Neural cell (in vitro differentiated cells): Measurements from ENCODE around the gene COPA. TPM values are rescaled to one million over a fixed set of nuclear protein-coding genes. Genes with fewer than 3 reads are reported as not detected.
A peak's percentile ranks its signal among the peaks of the same experiment; 100 is the strongest.

Experiments used
- H2AFZ ChIP-seq: fragments of 200-600, 300-800 bp; sonication (generic), shearing (Covaris generic); 2 replicates; pipeline ENCODE4 v1.6.0; 2014; ENCODE audit warnings: low read depth, mild to moderate bottlenecking, antibody characterized with exemption, low read length, moderate library complexity
- H3F3A ChIP-seq: fragments of 200-600 bp; shearing (Covaris generic); 2 replicates; pipeline ENCODE4 v1.6.1; 2016; ENCODE audit warnings: mild to moderate bottlenecking, moderate library complexity, mixed read lengths, antibody characterized with exemption, low read length; ENCODE audit not compliant: insufficient read depth, poor library complexity, severe bottlenecking
- H3K27ac ChIP-seq: fragments of 200-600, 300-800 bp; sonication (generic), shearing (Covaris generic); 2 replicates; pipeline ENCODE4 v1.5.1; 2014; ENCODE audit warnings: mild to moderate bottlenecking, low read length, moderate library complexity
- H3K27me3 ChIP-seq: fragments of 300-800, 200-600 bp; sonication (generic), shearing (Covaris generic); 2 replicates; pipeline ENCODE4 v1.6.0; 2014; ENCODE audit warnings: mild to moderate bottlenecking, low read depth, low read length, moderate library complexity; ENCODE audit not compliant: insufficient read depth
- H3K36me3 ChIP-seq: fragments of 300-800, 200-600 bp; sonication (generic), shearing (Covaris generic); 2 replicates; pipeline ENCODE4 v1.5.1; 2014; ENCODE audit warnings: mild to moderate bottlenecking, antibody characterized with exemption, low read length, moderate library complexity; ENCODE audit not compliant: insufficient read depth
- H3K4me2 ChIP-seq: fragments of 300-800, 200-600 bp; sonication (generic), shearing (Covaris generic); 2 replicates; pipeline ENCODE4 v1.6.0; 2014; ENCODE audit warnings: mild to moderate bottlenecking, low read length
- H3K4me3 ChIP-seq: fragments of 300-800, 200-600 bp; sonication (generic), shearing (Covaris generic); 2 replicates; pipeline ENCODE4 v1.5.1; 2014; ENCODE audit warnings: mild to moderate bottlenecking, low read length, moderate library complexity
- H3K79me2 ChIP-seq: fragments of 200-600 bp; shearing (Covaris generic); replicated peaks from 2 replicates; pipeline ENCODE4 v1.6.0; 2014; ENCODE audit warnings: mild to moderate bottlenecking, low read length, moderate library complexity; ENCODE audit not compliant: insufficient read depth
- H3K9ac ChIP-seq: fragments of 300-800, 200-600 bp; sonication (generic), shearing (Covaris generic); 2 replicates; pipeline ENCODE4 v1.6.1; 2016; ENCODE audit warnings: mild to moderate bottlenecking, low read length, mixed read lengths
- H3K9me2 ChIP-seq: fragments of 200-600 bp; shearing (Covaris generic); 2 replicates; pipeline ENCODE4 v1.6.1; 2016; ENCODE audit warnings: mild to moderate bottlenecking, low read length, mixed read lengths; ENCODE audit not compliant: insufficient read depth
- H3K9me3 ChIP-seq: fragments of 200-600, 300-800 bp; sonication (generic), shearing (Covaris generic); 2 replicates; pipeline ENCODE4 v1.6.1; 2016; ENCODE audit warnings: mild to moderate bottlenecking, mixed run types, low read length, moderate library complexity, mixed read lengths
- H4K20me1 ChIP-seq: fragments of 200-600 bp; shearing (Covaris generic); 2 replicates; pipeline ENCODE4 v1.6.1; 2016; ENCODE audit warnings: mild to moderate bottlenecking, mixed run types; ENCODE audit not compliant: insufficient read depth
- EP300 ChIP-seq: fragments of 450-650 bp; conservative IDR thresholded peaks from 2 replicates; pipeline ENCODE4 v1.6.1; 2014; ENCODE audit warnings: antibody characterized with exemption, mild to moderate bottlenecking, moderate library complexity; ENCODE audit not compliant: poor library complexity, severe bottlenecking
- EZH2 ChIP-seq: fragments of 200-600, 300-800 bp; shearing (Covaris generic), sonication (generic); IDR thresholded peaks from 2 replicates; pipeline ENCODE4 v1.6.1; 2014; ENCODE audit warnings: antibody characterized with exemption, low read length, borderline replicate concordance, mild to moderate bottlenecking; ENCODE audit not compliant: insufficient read depth, poor library complexity, severe bottlenecking
- MXI1 ChIP-seq: fragments of 450-650 bp; conservative IDR thresholded peaks from 2 replicates; pipeline ENCODE4 v1.6.1; 2014; ENCODE audit warnings: antibody characterized with exemption, mild to moderate bottlenecking; ENCODE audit not compliant: poor library complexity, severe bottlenecking
- POLR2AphosphoS5 ChIP-seq: IDR thresholded peaks from 2 replicates; pipeline ENCODE4 v1.6.1; 2012
- RAD21 ChIP-seq: fragments of 450-650 bp; conservative IDR thresholded peaks from 2 replicates; pipeline ENCODE4 v1.6.1; 2014; ENCODE audit warnings: antibody characterized with exemption, mild to moderate bottlenecking, moderate library complexity
- REST ChIP-seq: IDR thresholded peaks from 2 replicates; pipeline ENCODE4 v1.6.1; 2012; ENCODE audit warnings: borderline replicate concordance
- SMC3 ChIP-seq: fragments of 450-650 bp; conservative IDR thresholded peaks from 2 replicates; pipeline ENCODE4 v1.6.1; 2014; ENCODE audit warnings: antibody characterized with exemption, mild to moderate bottlenecking, moderate library complexity; ENCODE audit not compliant: poor library complexity
- TAF1 ChIP-seq: IDR thresholded peaks from 2 replicates; pipeline ENCODE4 v1.6.1; 2012; ENCODE audit warnings: low read depth
- polyA plus RNA-seq: library from polyadenylated mRNA; depleted of rRNA; stranded (reverse); fragments of >200 nt; gene quantifications from 2 replicates; pipeline ENCODE4 v1.2.3, GENCODE V29; 2014
- TF ChIP-seq, protein P1 (sequence below): fragments of 450-650 bp; IDR thresholded peaks from 2 replicates; pipeline ENCODE4 v1.5.1; 2014; ENCODE audit warnings: antibody characterized with exemption, mild to moderate bottlenecking, moderate library complexity; ENCODE audit not compliant: poor library complexity, severe bottlenecking

Gene COPA
- polyA plus RNA-seq, 1 donor from 2014 or later: 75.0 TPM

DNA sequence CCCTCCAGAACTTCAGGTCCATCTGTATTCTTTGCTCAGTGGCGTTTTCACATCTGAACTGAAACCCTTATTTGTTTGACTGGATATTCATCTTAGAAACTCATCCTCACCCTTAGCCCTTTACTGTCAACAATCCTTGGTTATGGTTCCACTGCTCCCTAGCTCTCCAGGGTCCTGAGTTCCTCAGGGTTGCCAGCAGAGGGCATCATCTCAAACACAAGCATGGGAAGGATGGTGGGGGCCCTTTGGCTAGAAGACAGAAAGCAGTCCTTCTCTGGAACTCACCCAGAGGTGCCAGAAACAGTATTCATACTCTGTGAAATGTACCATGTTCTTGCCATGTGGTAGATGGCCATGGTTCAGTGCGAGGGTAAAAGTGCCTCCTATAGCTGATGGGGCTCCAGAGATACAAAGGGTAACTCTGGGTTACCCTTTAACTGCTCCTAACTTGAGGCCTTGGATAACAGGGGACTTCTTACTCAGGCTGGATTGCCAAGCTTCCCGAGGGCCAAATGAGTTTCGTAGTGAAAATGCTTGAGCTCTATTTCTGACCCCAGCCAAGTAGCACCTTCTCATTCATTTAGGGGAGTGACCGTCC, 11.4 kb upstream of the COPA start:
- Histone ChIP-seq H3K27me3 (no peaks in the 10 kb centered on the region), H3K9me2 (no peaks in the 10 kb centered on the region), H3K9ac (no peak overlapping the region), H2AFZ (no peak overlapping the region), H4K20me1 (no peaks in the 10 kb centered on the region), H3K4me2 (no peak overlapping the region), H3K36me3 (peaks cover 5% of the 10 kb centered on the region), H3K9me3 (no peaks in the 10 kb centered on the region), H3K79me2 (no peaks in the 10 kb centered on the region), H3F3A (no peaks in the 10 kb centered on the region), H3K27ac (no peak overlapping the region), H3K4me3 (no peak overlapping the region)
- TF ChIP-seq TAF1 (no peak), REST (no peak), MXI1 (no peak), EP300 (no peak), SMC3 (peak; percentile 66), POLR2AphosphoS5 (no peak), EZH2 (no peak), RAD21 (peak; percentile 39)
- TF ChIP-seq, protein P1, sequence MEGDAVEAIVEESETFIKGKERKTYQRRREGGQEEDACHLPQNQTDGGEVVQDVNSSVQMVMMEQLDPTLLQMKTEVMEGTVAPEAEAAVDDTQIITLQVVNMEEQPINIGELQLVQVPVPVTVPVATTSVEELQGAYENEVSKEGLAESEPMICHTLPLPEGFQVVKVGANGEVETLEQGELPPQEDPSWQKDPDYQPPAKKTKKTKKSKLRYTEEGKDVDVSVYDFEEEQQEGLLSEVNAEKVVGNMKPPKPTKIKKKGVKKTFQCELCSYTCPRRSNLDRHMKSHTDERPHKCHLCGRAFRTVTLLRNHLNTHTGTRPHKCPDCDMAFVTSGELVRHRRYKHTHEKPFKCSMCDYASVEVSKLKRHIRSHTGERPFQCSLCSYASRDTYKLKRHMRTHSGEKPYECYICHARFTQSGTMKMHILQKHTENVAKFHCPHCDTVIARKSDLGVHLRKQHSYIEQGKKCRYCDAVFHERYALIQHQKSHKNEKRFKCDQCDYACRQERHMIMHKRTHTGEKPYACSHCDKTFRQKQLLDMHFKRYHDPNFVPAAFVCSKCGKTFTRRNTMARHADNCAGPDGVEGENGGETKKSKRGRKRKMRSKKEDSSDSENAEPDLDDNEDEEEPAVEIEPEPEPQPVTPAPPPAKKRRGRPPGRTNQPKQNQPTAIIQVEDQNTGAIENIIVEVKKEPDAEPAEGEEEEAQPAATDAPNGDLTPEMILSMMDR: peak; percentile 58

GRCh38 chr1:160353223-160353622, 10.2 kb upstream of the COPA start:
- Histone ChIP-seq H3K27ac (no peak overlapping the region), H2AFZ (no peak overlapping the region), H3K27me3 (no peaks in the 10 kb centered on the region), H3K9me2 (no peaks in the 10 kb centered on the region), H3K4me2 (no peak overlapping the region), H3F3A (no peaks in the 10 kb centered on the region), H3K9ac (no peak overlapping the region), H4K20me1 (no peaks in the 10 kb centered on the region), H3K79me2 (no peaks in the 10 kb centered on the region), H3K36me3 (peaks cover 5% of the 10 kb centered on the region), H3K9me3 (no peaks in the 10 kb centered on the region), H3K4me3 (no peak overlapping the region)
- TF ChIP-seq EP300 (no peak), SMC3 (no peak), MXI1 (no peak), POLR2AphosphoS5 (no peak), TAF1 (no peak)
- TF ChIP-seq, protein P1: no peak
